Stimulated activated CD4-positive, alpha-beta T cell treated with anti-CD3 and anti-CD28 coated beads, TNF-alpha, amount 100 ng/mL, for 4 hours (primary cell): ENCODE results near the gene RPS6KA2.
A peak's percentile ranks its signal among the peaks of the same experiment; 100 is the strongest.
"Not testable (repeated sequence)": the region's sequence is repeated elsewhere in the genome, so short reads cannot be mapped to it uniquely, and the experiment has no call there.

ENCODE experiments used
- DNase-seq, 3 experiments: peaks; one replicate each; pipeline ENCODE4 v3.0.0-alpha.2; 2020; ENCODE audit warnings: low read depth in 3 of 3

RPS6KA2 gene

GRCh38 chr6:166395778-166396177 is 231.3 kb downstream of the RPS6KA2 start:
- DNase-seq, result no peak

GRCh38 chr6:166395351-166395750 is 231.7 kb downstream of the RPS6KA2 start:
- no peak for DNase-seq

GRCh38 chr6:166394036-166394892 is 232.8 kb downstream of the RPS6KA2 start:
- DNase-seq, result no peak

GRCh38 chr6:166393535-166393823 is 233.6 kb downstream of the RPS6KA2 start:
- no peak for DNase-seq

- DNase-seq, result not testable (repeated sequence)
Measured at GRCh38 chr6:166392755-166393534, 234.1 kb downstream of the RPS6KA2 start.

GRCh38 chr6:166389119-166389518 is 237.9 kb downstream of the RPS6KA2 start:
- DNase-seq, result no peak

- DNase-seq, result no peak
Measured at GRCh38 chr6:166388290-166389004, 238.6 kb downstream of the RPS6KA2 start.

- DNase-seq, result no peak
Measured at GRCh38 chr6:166387642-166388289, 239.3 kb downstream of the RPS6KA2 start.

GRCh38 chr6:166387098-166387497 is 240.0 kb downstream of the RPS6KA2 start:
- DNase-seq, result not testable (repeated sequence)

- DNase-seq, result no peak
Measured at GRCh38 chr6:166386111-166386510, 240.9 kb downstream of the RPS6KA2 start.

GRCh38 chr6:166383802-166384363 is 243.2 kb downstream of the RPS6KA2 start:
- DNase-seq, result peak in 1 of 3 experiments; percentile 4

GRCh38 chr6:166382933-166383801 is 243.9 kb downstream of the RPS6KA2 start, which contains the start of gene MPC1:
MPC1 (minus strand) TSS chr6:166382940; CDS start chr6:166382876, 64 bp downstream.
- DNase-seq, result peak; percentile 86 to 92 (median 87)

GRCh38 chr6:166382500-166382932 is 244.5 kb downstream of the RPS6KA2 start:
- peak in 2 of 3 experiments; percentile 2 to 6 for DNase-seq

- DNase-seq, result peak; percentile 33 to 38 (median 35)
Measured at GRCh38 chr6:166381733-166382499, 245.1 kb downstream of the RPS6KA2 start.

GRCh38 chr6:166381381-166381732 is 245.7 kb downstream of the RPS6KA2 start:
- no peak for DNase-seq

- no peak for DNase-seq
Measured at GRCh38 chr6:166379800-166380199, 247.3 kb downstream of the RPS6KA2 start.

- no peak for DNase-seq
Measured at GRCh38 chr6:166379103-166379586, 247.9 kb downstream of the RPS6KA2 start.

- no peak for DNase-seq
Measured at GRCh38 chr6:166377721-166378120, 249.3 kb downstream of the RPS6KA2 start.

- DNase-seq, result no peak
Measured at GRCh38 chr6:166375013-166375412, 252.0 kb downstream of the RPS6KA2 start.
